ENCODE data around the gene ZNRD2. TPM values are rescaled to one million over a fixed set of nuclear protein-coding genes. Genes with fewer than 3 reads are reported as not detected.

ZNRD2 gene
- total RNA-seq, 1 experiment from 2014 or later: 61.2 TPM

GRCh38 chr11:65598258-65598699, 28.0 kb downstream of the ZNRD2 start:
- H3K4me1 ChIP-seq (ENCODE audit: control insufficient read depth, insufficient read depth, low read length): peaks cover 12% of the 10 kb centered on the region; the same call in 1 of the 2 replicates
- no TSS peak for BruUV-seq (replicated peaks)
- no peak for TF ChIP-seq SIN3A (IDR thresholded peaks at IDR 0.05; ENCODE audit: borderline replicate concordance, insufficient read depth, low read depth, low read length)
- no peak for TF ChIP-seq POLR2AphosphoS5 (IDR thresholded peaks at IDR 0.05; ENCODE audit: low read depth, low read length)
- no peak for TF ChIP-seq TCF7L2 (IDR thresholded peaks at IDR 0.05; ENCODE audit: low read depth, low read length)
- no peak for TF ChIP-seq CTCF (IDR thresholded peaks at IDR 0.05)
- no peak for TF ChIP-seq REST (IDR thresholded peaks at IDR 0.05; ENCODE audit: insufficient read depth in 1 of 2, low read depth in 2 of 2, low read length in 1 of 2)
- no peak for DNase-seq (ENCODE audit: low read depth, low spot score)
- ChIA-PET CTCF (no interaction called here), POLR2A (no interaction called here)
- no peaks in the 10 kb centered on the region for H3K36me3 ChIP-seq (ENCODE audit: control insufficient read depth, insufficient read depth, low read length)
- ATAC-seq: no peak
- intact Hi-C loops (cut with micrococcal nuclease; ENCODE audit: unreplicated experiment) (no loop called here), in situ Hi-C loops (cut with HindIII; ENCODE audit: low pct_unique_long_range_greater_than_20kb, low sequenced_read_pairs) (no loop called here)
- H3K9me3 ChIP-seq (ENCODE audit: control insufficient read depth, insufficient read depth, low read depth, low read length): no peaks in the 10 kb centered on the region
- H3K4me3 ChIP-seq (ENCODE audit: low read depth in 2 of 2, low read length in 2 of 2): no peak overlapping the region
- no peak overlapping the region for H3K27ac ChIP-seq (ENCODE audit: low read length)
- no peaks in the 10 kb centered on the region for H3K27me3 ChIP-seq (ENCODE audit: control insufficient read depth, insufficient read depth, low read length)

- BruUV-seq (replicated peaks): no TSS peak
These were observed 29.1 kb downstream of the ZNRD2 start for GRCh38 chr11:65599216-65599954.

More at GRCh38 chr11:65599216-65599954, 29.1 kb downstream of the ZNRD2 start:
- Histone ChIP-seq H3K27me3 (ENCODE audit: control insufficient read depth, insufficient read depth, low read length) (no peaks in the 10 kb centered on the region), H3K4me3 (ENCODE audit: low read depth in 2 of 2, low read length in 2 of 2) (no peak overlapping the region), H3K27ac (ENCODE audit: low read length) (no peak overlapping the region), H3K9me3 (ENCODE audit: control insufficient read depth, insufficient read depth, low read depth, low read length) (no peaks in the 10 kb centered on the region), H3K36me3 (ENCODE audit: control insufficient read depth, insufficient read depth, low read length) (peaks cover 2% of the 10 kb centered on the region; the same call in 1 of the 2 replicates), H3K4me1 (ENCODE audit: control insufficient read depth, insufficient read depth, low read length) (peaks cover 12% of the 10 kb centered on the region; the same call in 1 of the 2 replicates)
- POLR2A ChIA-PET: no interaction called here
- CTCF ChIA-PET: no interaction called here
- DNase-seq (ENCODE audit: low read depth, low spot score) (no peak), ATAC-seq (0 out of 2 replicates have a peak, but pooled peaks have one; percentile 2)
- intact Hi-C loops (cut with micrococcal nuclease; ENCODE audit: unreplicated experiment) (no loop called here), in situ Hi-C loops (cut with HindIII; ENCODE audit: low pct_unique_long_range_greater_than_20kb, low sequenced_read_pairs) (no loop called here)
- TF ChIP-seq REST (IDR thresholded peaks at IDR 0.05; ENCODE audit: insufficient read depth in 1 of 2, low read depth in 2 of 2, low read length in 1 of 2): no peak
- TF ChIP-seq POLR2AphosphoS5 (IDR thresholded peaks at IDR 0.05; ENCODE audit: low read depth, low read length): no peak
